Caco-2 (cell line): ENCODE data around the gene BBLN. TPM values are rescaled to one million over a fixed set of nuclear protein-coding genes. Genes with fewer than 3 reads are reported as not detected.

Experiments used
- BruUV-seq: library from RNA; stranded (reverse); fragments of 400-500 nt; replicated peaks from 2 replicates; lab custom pipeline; 2021; lab: Mats Ljungman, UMichigan
- CTCF ChIA-PET: fragments of 300-600 bp; sonication (Branson Sonifier 250); formaldehyde crosslinking; loops from one replicate; lab custom pipeline; 2022; ENCODE audit warnings: antibody characterized with exemption; lab: Charles Lee
- POLR2A ChIA-PET: fragments of 300-600 bp; sonication (Branson Sonifier 250); formaldehyde crosslinking; loops from one replicate; lab custom pipeline; 2022; ENCODE audit warnings: antibody characterized with exemption; lab: Charles Lee
- DNase-seq, 2 experiments: peaks; one replicate each; pipeline versions ENCODE4 v3.0.0 to v3.0.0-alpha.2; 2020 to 2022
- H3K27me3 ChIP-seq: replicated peaks from 2 replicates; pipeline ENCODE4 v1.6.0; 2011; ENCODE audit warnings: low read length; ENCODE audit not compliant: control insufficient read depth, insufficient read depth
- H3K36me3 ChIP-seq: 2 replicates; pipeline ENCODE4 v1.5.1; 2011; ENCODE audit warnings: low read length; ENCODE audit not compliant: control insufficient read depth, insufficient read depth
- H3K4me1 ChIP-seq: fragments of 250-450 bp; sonication (Bioruptor Pico); 2 replicates; pipeline ENCODE4 v1.5.1; 2020; ENCODE audit warnings: mild to moderate bottlenecking
- H3K4me3 ChIP-seq: 2 replicates; pipeline ENCODE4 v1.5.1; 2011; ENCODE audit warnings: low read depth, mild to moderate bottlenecking, control low read depth, low read length
- H3K9me3 ChIP-seq: fragments of 250-450 bp; sonication (Bioruptor Pico); 2 replicates; pipeline ENCODE4 v1.5.1; 2020; ENCODE audit warnings: mild to moderate bottlenecking, moderate library complexity
- H3K27ac Mint-ChIP-seq: one replicate; pipeline ENCODE4 v1.8.0; 2022; ENCODE audit warnings: mixed read lengths; ENCODE audit not compliant: unreplicated experiment
- H3K27me3 Mint-ChIP-seq: one replicate; pipeline ENCODE4 v1.8.0; 2022; ENCODE audit warnings: mixed read lengths; ENCODE audit not compliant: insufficient read depth, unreplicated experiment
- H3K36me3 Mint-ChIP-seq: one replicate; pipeline ENCODE4 v1.8.0; 2022; ENCODE audit warnings: mild to moderate bottlenecking, mixed read lengths; ENCODE audit not compliant: insufficient read depth, unreplicated experiment
- H3K4me1 Mint-ChIP-seq: one replicate; pipeline ENCODE4 v1.8.0; 2022; ENCODE audit warnings: low read depth, mixed read lengths; ENCODE audit not compliant: unreplicated experiment
- H3K4me3 Mint-ChIP-seq: one replicate; pipeline ENCODE4 v1.8.0; 2022; ENCODE audit warnings: mild to moderate bottlenecking, moderate library complexity, mixed read lengths; ENCODE audit not compliant: unreplicated experiment
- H3K9me3 Mint-ChIP-seq: one replicate; pipeline ENCODE4 v1.8.0; 2022; ENCODE audit warnings: mixed read lengths; ENCODE audit not compliant: unreplicated experiment
- CTCF ChIP-seq, 2 experiments: fragments of 200-600 bp in 1 of 2; IDR thresholded peaks; 1 replicate in 1 of 2; 2 replicates in 1 of 2; pipeline versions ENCODE4 v1.5.1 to v1.8.0; 2011 to 2022; ENCODE audit warnings: antibody characterized with exemption in 1 of 2, control low read depth in 1 of 2, inconsistent platforms in 1 of 2, low read depth in 1 of 2, low read length in 1 of 2, mild to moderate bottlenecking in 1 of 2, moderate library complexity in 1 of 2; ENCODE audit not compliant: insufficient read depth in 1 of 2, severe bottlenecking in 1 of 2, unreplicated experiment in 1 of 2
- intact Hi-C: fragments of 100-400 bp; cut with micrococcal nuclease; formaldehyde crosslinking; loops from one replicate; pipeline ENCODE4 v1.10.0; 2022; ENCODE audit not compliant: unreplicated experiment
- total RNA-seq: library from RNA; stranded (reverse); gene quantifications from 2 replicates; pipeline ENCODE4 v1.2.3, GENCODE V29; 2022

The BBLN gene
- total RNA-seq, 1 experiment from 2014 or later, result 34.2 TPM

GRCh38 chr9:128141604-128142003, 18.5 kb upstream of the BBLN start:
- intact Hi-C loops, result no loop called here
- POLR2A ChIA-PET, result no interaction called here

GRCh38 chr9:128142061-128142460, 18.0 kb upstream of the BBLN start:
- Mint-ChIP-seq H3K27me3 (no peaks in the 10 kb centered on the region), H3K4me1 (no peaks in the 10 kb centered on the region), H3K36me3 (no peaks in the 10 kb centered on the region), H3K27ac (no peak overlapping the region), H3K4me3 (no peak overlapping the region), H3K9me3 (no peaks in the 10 kb centered on the region)
- intact Hi-C loops, result no loop called here
- no peaks in the 10 kb centered on the region for H3K27me3 ChIP-seq
- no TSS peak for BruUV-seq
- ChIA-PET POLR2A (no interaction called here), CTCF (interaction anchor here (0.6 kb wide), 1 partner anchor 220 kb away, joined by 3 read pairs; no protein-coding TSS in a partner anchor)
- no peak for TF ChIP-seq CTCF (IDR thresholded peaks at IDR 0.05; ENCODE audit: insufficient read depth in 1 of 2, low read depth in 1 of 2, low read length in 1 of 2, severe bottlenecking in 1 of 2, unreplicated experiment in 1 of 2)
- H3K36me3 ChIP-seq, result no peaks in the 10 kb centered on the region
- DNase-seq, result no peak
- H3K4me1 ChIP-seq, result peaks cover 15% of the 10 kb centered on the region; the same call in 1 of the 2 replicates
- no peaks in the 10 kb centered on the region for H3K9me3 ChIP-seq
- no peak overlapping the region for H3K4me3 ChIP-seq

More at GRCh38 chr9:128141604-128142003, 18.5 kb upstream of the BBLN start:
- H3K9me3 Mint-ChIP-seq, result no peaks in the 10 kb centered on the region
- Histone ChIP-seq H3K36me3 (no peaks in the 10 kb centered on the region), H3K4me3 (no peak overlapping the region), H3K27me3 (no peaks in the 10 kb centered on the region), H3K4me1 (peaks cover 15% of the 10 kb centered on the region; the same call in 1 of the 2 replicates), H3K9me3 (no peaks in the 10 kb centered on the region)
- H3K4me3 Mint-ChIP-seq, result no peak overlapping the region
- DNase-seq, result no peak
- no TSS peak for BruUV-seq
- TF ChIP-seq CTCF (IDR thresholded peaks at IDR 0.05; ENCODE audit: insufficient read depth in 1 of 2, low read depth in 1 of 2, low read length in 1 of 2, severe bottlenecking in 1 of 2, unreplicated experiment in 1 of 2), result no peak
- H3K27ac Mint-ChIP-seq, result no peak overlapping the region
- CTCF ChIA-PET, result no interaction called here
- no peaks in the 10 kb centered on the region for H3K27me3 Mint-ChIP-seq
- H3K36me3 Mint-ChIP-seq, result no peaks in the 10 kb centered on the region
- no peaks in the 10 kb centered on the region for H3K4me1 Mint-ChIP-seq

- intact Hi-C loops, result no loop called here
- POLR2A ChIA-PET, result no interaction called here
- H3K9me3 ChIP-seq, result no peaks in the 10 kb centered on the region
- no peak for DNase-seq
- H3K27me3 Mint-ChIP-seq, result no peaks in the 10 kb centered on the region
- no peaks in the 10 kb centered on the region for H3K4me1 Mint-ChIP-seq
- no peak overlapping the region for H3K4me3 ChIP-seq
- no peaks in the 10 kb centered on the region for H3K36me3 Mint-ChIP-seq
- H3K4me3 Mint-ChIP-seq, result no peak overlapping the region
- no peaks in the 10 kb centered on the region for H3K36me3 ChIP-seq
- H3K9me3 Mint-ChIP-seq, result no peaks in the 10 kb centered on the region
- H3K27me3 ChIP-seq, result no peaks in the 10 kb centered on the region
- no peak for TF ChIP-seq CTCF (IDR thresholded peaks at IDR 0.05; ENCODE audit: insufficient read depth in 1 of 2, low read depth in 1 of 2, low read length in 1 of 2, severe bottlenecking in 1 of 2, unreplicated experiment in 1 of 2)
- BruUV-seq, result no TSS peak
- H3K4me1 ChIP-seq, result peaks cover 15% of the 10 kb centered on the region; the same call in 1 of the 2 replicates
- CTCF ChIA-PET, result interaction anchor here (0.6 kb wide), 1 partner anchor 220 kb away, joined by 3 read pairs; no protein-coding TSS in a partner anchor
- no peak overlapping the region for H3K27ac Mint-ChIP-seq
Observed at GRCh38 chr9:128142596-128142995, 17.5 kb upstream of the BBLN start.
